T-helper 1 cell treated with Interleukin-12 subunit alpha and Interleukin-12 subunit beta and Interleukin-4 antibody, amounts not matched to agents 30 μg/mL and 1 μg/mL, for 36 hours (primary cell): ENCODE results near the gene STARD3.

Source experiments
- H3K27ac Mint-ChIP-seq: one replicate; pipeline ENCODE4 v1.8.0; 2021; ENCODE audit warnings: mild to moderate bottlenecking, mixed read lengths
- H3K27me3 Mint-ChIP-seq: one replicate; pipeline ENCODE4 v1.8.0; 2021; ENCODE audit warnings: low read depth, mixed read lengths
- H3K36me3 Mint-ChIP-seq: one replicate; pipeline ENCODE4 v1.8.0; 2021; ENCODE audit warnings: low read depth, mixed read lengths
- H3K4me1 Mint-ChIP-seq: one replicate; pipeline ENCODE4 v1.8.0; 2021; ENCODE audit warnings: low read depth, mixed read lengths
- H3K4me3 Mint-ChIP-seq: one replicate; pipeline ENCODE4 v1.8.0; 2021; ENCODE audit warnings: mild to moderate bottlenecking, moderate library complexity, mixed read lengths
- H3K9me3 Mint-ChIP-seq: one replicate; pipeline ENCODE4 v1.8.0; 2021; ENCODE audit warnings: mixed read lengths

Gene STARD3

DNA sequence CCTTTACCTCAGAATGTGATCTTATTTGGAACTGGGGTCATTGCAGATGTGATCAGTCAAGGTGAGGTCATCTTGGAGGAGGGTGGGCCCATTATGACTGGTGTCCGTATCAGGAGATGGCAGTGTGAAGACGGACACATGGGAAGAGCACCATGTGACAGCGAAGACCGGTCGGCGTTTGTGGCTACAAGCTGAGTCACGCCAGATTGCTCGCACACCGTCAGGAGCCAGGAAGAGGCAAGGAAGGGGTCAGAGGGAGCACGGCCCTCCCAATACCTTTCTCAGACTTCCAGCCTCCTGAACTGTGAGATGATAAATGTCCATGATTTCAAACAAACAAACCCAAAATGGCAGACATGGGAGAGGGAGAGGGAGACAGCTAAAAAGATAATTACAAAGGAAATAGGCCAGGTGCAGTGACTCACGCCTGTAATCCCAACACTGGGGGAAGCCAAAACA is 13.2 kb downstream of the STARD3 start:
- H3K4me3 Mint-ChIP-seq = no peak overlapping the region
- H3K4me1 Mint-ChIP-seq = peaks cover 13% of the 10 kb centered on the region
- peaks cover 5% of the 10 kb centered on the region for H3K36me3 Mint-ChIP-seq
- no peak overlapping the region for H3K27ac Mint-ChIP-seq
- no peaks in the 10 kb centered on the region for H3K27me3 Mint-ChIP-seq
- no peaks in the 10 kb centered on the region for H3K9me3 Mint-ChIP-seq

DNA sequence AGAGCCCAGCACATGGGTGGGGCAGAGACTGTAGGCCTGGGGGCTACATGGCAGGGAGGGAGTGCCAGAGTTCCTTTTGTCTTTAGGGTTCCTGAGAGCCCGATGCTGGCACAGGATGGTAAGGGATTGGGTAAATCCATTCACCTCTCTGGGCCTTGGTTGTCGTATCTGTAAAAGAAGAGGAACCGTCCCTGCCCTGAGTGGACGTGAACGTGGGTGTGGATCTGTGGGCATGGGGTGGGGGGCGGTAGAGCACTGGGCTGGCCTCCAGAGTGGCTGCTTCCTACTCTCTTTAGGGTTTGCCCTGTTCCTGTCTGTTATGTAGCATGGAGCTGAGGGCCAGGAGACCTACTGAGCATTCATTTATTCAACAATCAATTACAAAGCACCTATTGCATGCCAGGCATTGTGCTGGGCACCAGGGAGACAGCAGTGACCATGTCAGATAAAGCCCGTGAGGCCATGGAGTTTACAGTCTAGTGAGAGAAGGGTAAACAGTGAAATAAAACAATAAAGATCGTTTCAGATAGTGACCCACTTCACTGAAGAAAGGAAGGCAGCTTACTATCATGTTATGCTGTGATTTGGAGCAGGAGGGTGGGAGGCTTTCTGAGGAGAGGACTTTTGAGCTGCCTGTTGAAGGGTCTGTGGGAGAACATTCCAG is 15.1 kb downstream of the STARD3 start:
- no peaks in the 10 kb centered on the region for H3K9me3 Mint-ChIP-seq
- H3K4me1 Mint-ChIP-seq = peaks cover 17% of the 10 kb centered on the region
- peaks cover 8% of the 10 kb centered on the region for H3K36me3 Mint-ChIP-seq
- peak overlapping the region; percentile 21 for H3K27ac Mint-ChIP-seq
- no peak overlapping the region for H3K4me3 Mint-ChIP-seq
- H3K27me3 Mint-ChIP-seq = no peaks in the 10 kb centered on the region

DNA sequence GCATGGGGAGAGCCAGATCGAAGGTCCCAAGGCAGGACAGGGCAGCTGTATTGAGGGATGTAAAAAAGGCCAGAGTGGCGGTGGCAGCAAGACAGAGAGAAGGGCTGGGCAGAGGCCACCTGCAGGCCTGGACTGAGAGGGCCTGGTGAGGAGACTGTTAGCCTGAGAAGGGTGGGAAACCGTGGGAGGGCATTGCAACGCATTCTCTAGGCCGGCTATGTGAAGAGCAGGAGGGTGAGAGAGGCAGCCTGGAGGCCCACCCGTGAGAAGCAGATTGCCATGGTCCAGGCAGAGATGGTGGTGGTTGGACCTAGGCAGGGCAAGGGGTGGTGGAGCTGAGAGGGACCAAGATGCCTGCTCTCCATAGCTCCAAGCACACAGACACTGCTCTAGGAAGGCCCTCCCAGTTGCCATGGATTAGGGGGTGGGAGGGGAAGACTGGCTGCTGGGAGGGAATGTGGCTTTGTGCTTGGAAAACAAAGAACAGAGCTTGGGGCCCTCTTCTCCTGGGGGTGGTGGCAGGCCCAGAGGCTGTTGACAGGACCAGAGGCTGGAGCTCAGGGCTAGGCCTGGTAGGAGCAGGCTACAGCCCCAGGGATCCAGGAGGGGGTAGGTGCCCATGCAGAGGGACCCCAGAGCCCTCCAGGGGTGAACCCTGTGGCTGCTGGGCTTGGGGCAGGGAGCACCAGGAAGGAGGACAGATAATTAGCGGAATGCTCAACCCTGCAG is 15.8 kb downstream of the STARD3 start:
- Mint-ChIP-seq H3K27ac (no peak overlapping the region), H3K27me3 (no peaks in the 10 kb centered on the region), H3K4me1 (peaks cover 17% of the 10 kb centered on the region)

DNA sequence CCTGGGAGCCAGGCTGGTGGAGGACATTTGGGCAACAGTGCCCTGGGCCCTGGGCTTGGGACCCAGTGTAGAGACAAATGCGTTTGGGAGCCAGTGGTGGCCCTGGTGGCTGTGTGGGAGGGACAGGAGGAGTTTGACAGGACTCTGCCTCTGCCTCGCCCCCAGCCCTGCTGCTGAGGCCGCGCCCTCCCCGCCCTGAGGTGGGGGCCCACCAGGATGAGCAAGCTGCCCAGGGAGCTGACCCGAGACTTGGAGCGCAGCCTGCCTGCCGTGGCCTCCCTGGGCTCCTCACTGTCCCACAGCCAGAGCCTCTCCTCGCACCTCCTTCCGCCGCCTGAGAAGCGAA is 16.3 kb downstream of the STARD3 start:
- Mint-ChIP-seq H3K9me3 (no peaks in the 10 kb centered on the region), H3K4me3 (no peak overlapping the region), H3K27ac (no peak overlapping the region), H3K36me3 (peaks cover 8% of the 10 kb centered on the region), H3K4me1 (peaks cover 17% of the 10 kb centered on the region), H3K27me3 (no peaks in the 10 kb centered on the region)

More for the DNA sequence above, 15.8 kb downstream of the STARD3 start:
- Mint-ChIP-seq H3K9me3 (no peaks in the 10 kb centered on the region), H3K4me3 (no peak overlapping the region), H3K36me3 (peaks cover 8% of the 10 kb centered on the region)

DNA sequence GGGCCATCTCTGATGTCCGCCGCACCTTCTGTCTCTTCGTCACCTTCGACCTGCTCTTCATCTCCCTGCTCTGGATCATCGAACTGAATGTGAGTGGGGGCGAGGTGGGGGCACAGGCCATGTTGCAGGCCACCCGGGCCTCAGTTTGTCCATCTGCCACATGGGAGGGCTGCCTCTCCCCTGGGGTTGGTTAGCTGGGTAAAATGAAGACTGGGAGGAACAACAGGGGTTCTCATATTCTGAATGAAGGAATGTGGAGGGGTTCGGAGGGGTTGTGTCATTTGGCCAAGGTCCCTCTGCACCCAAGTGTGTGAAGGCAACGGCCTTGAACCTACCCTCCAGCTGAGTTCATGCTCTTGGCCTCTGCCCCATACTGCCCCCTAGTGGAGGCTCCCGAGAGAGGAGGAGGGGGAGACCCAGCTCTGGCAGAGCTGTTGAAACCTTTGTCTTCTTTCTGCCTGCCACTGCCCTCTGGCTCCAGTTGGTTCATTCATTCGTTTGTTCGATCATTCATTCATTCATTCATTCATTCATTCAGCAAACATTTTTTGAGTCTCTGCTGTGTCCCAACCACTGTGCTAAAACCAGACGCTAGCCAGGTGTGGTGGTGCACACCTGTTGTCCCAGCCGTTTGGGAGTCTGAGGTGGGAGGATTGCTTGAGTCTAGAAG is 16.9 kb downstream of the STARD3 start:
- no peaks in the 10 kb centered on the region for H3K9me3 Mint-ChIP-seq
- peaks cover 6% of the 10 kb centered on the region for H3K36me3 Mint-ChIP-seq
- peaks cover 17% of the 10 kb centered on the region for H3K4me1 Mint-ChIP-seq
- no peak overlapping the region for H3K4me3 Mint-ChIP-seq
- H3K27me3 Mint-ChIP-seq = no peaks in the 10 kb centered on the region
- peak overlapping the region; percentile 29 for H3K27ac Mint-ChIP-seq

DNA sequence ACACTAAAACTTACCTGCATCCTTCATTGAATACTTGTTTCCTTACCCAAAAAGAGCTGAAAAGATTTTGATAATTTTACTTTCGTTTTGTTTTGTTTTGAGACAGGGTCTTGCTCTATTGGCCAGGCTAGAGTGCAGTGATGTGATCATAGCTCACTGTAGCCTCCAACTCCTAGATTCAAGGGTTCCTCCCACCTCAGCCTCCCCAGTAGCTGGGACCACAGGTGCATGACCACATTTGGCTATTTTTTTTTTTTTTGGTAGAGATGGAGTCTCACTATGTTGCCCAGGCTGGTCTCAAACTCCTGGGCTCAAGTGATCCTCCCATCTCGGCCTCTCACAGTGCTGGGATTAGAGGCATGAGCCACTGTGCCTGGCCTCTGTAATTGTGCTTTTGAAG is 18.2 kb downstream of the STARD3 start:
- H3K4me3 Mint-ChIP-seq = no peak overlapping the region
- H3K36me3 Mint-ChIP-seq = peaks cover 6% of the 10 kb centered on the region
- peaks cover 17% of the 10 kb centered on the region for H3K4me1 Mint-ChIP-seq
- no peaks in the 10 kb centered on the region for H3K27me3 Mint-ChIP-seq
- no peak overlapping the region for H3K27ac Mint-ChIP-seq
- no peaks in the 10 kb centered on the region for H3K9me3 Mint-ChIP-seq

DNA sequence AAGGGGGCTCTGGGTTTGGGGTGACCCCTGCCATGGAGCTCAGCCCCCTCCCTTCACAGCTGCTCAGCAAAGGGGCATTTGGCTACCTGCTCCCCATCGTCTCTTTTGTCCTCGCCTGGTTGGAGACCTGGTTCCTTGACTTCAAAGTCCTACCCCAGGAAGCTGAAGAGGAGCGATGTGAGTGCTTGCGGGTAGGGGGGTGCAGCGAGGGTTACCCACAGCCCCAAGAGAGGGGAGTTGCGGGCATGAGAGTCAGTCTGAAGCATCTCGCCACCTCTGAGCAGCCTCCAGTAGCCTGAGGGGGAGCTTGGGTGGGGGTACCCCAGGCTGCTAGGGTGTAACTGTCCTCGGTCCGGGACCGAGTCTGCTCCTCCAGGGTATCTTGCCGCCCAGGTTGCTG is 21.4 kb downstream of the STARD3 start:
- no peak overlapping the region for H3K4me3 Mint-ChIP-seq
- peaks cover 16% of the 10 kb centered on the region for H3K4me1 Mint-ChIP-seq
- H3K27ac Mint-ChIP-seq = no peak overlapping the region
- no peaks in the 10 kb centered on the region for H3K27me3 Mint-ChIP-seq
- H3K9me3 Mint-ChIP-seq = no peaks in the 10 kb centered on the region
- H3K36me3 Mint-ChIP-seq = peaks cover 13% of the 10 kb centered on the region

DNA sequence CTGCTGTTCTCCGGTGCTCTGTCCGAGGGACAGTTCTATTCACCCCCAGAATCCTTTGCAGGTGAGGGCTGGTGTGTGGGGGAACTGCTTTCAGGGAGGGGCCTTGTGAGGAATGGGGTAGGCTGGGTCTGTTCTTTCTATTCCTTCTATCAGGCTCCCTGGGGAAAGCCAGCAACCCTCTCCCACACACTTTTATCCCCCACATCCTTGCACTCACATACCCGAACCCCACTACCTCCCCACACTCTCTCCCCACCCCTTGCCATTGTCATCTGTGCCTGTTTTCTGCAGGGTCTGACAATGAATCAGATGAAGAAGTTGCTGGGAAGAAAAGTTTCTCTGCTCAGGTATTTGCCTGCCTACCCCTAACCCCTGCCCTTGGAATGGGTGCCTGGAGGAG is 21.8 kb downstream of the STARD3 start:
- H3K27me3 Mint-ChIP-seq = no peaks in the 10 kb centered on the region
- H3K9me3 Mint-ChIP-seq = no peaks in the 10 kb centered on the region
- peaks cover 13% of the 10 kb centered on the region for H3K4me1 Mint-ChIP-seq
- no peak overlapping the region for H3K4me3 Mint-ChIP-seq
- H3K36me3 Mint-ChIP-seq = peaks cover 10% of the 10 kb centered on the region
- no peak overlapping the region for H3K27ac Mint-ChIP-seq

DNA sequence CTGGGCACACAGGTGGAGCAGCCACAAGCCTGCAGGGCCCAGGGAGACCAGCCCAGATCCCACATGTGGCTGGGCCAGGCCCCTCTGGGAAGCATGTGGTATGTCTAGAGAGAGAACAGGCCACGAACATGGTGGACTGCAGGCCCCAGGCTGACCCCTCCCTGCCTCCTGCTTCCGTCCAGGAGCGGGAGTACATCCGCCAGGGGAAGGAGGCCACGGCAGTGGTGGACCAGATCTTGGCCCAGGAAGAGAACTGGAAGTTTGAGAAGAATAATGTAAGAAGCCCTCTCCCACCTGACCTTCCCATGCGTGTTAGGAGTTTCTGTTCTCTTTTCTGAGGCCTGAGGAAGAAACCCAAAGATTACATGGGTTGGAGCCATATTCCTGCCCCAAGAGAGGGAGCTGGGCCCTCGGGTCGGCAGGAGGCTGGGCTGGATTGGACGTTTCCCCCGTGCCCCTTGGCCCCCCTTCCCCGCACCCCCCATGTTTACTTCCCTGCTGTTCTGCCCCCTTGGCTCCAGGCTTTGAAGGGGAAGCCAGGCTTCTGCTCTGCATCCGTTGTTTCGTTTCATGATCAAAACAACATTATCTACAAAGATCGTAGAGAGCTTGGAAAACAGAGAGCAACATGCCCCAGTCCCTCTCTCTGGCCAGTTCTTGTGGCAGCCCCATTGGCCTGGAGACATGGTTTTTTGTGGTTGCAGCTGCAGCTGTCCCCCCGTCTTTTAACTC is 22.5 kb downstream of the STARD3 start:
- H3K27ac Mint-ChIP-seq = no peak overlapping the region
- H3K4me1 Mint-ChIP-seq = peaks cover 12% of the 10 kb centered on the region
- no peaks in the 10 kb centered on the region for H3K9me3 Mint-ChIP-seq
- H3K27me3 Mint-ChIP-seq = no peaks in the 10 kb centered on the region
- H3K36me3 Mint-ChIP-seq = peaks cover 11% of the 10 kb centered on the region
- no peak overlapping the region for H3K4me3 Mint-ChIP-seq

DNA sequence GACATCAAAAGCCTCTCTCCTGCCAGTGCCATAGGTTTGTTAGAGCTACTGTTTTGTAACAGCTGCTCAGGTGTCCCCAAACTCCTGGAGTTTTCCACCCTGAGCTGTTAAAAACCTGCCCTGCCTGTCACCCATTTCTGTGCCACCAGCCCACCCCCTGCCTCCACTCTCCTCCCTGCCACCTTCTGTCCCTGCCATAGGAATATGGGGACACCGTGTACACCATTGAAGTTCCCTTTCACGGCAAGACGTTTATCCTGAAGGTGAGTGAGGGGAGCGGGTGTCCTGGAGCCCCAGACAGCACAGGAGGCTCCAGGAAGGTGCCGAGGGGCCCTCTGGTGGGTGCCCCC is 23.0 kb downstream of the STARD3 start:
- peaks cover under 1% of the 10 kb centered on the region for H3K27me3 Mint-ChIP-seq
- H3K4me1 Mint-ChIP-seq = peaks cover 8% of the 10 kb centered on the region
- H3K27ac Mint-ChIP-seq = no peak overlapping the region
- peaks cover 11% of the 10 kb centered on the region for H3K36me3 Mint-ChIP-seq
- no peaks in the 10 kb centered on the region for H3K9me3 Mint-ChIP-seq
- H3K4me3 Mint-ChIP-seq = no peak overlapping the region

DNA sequence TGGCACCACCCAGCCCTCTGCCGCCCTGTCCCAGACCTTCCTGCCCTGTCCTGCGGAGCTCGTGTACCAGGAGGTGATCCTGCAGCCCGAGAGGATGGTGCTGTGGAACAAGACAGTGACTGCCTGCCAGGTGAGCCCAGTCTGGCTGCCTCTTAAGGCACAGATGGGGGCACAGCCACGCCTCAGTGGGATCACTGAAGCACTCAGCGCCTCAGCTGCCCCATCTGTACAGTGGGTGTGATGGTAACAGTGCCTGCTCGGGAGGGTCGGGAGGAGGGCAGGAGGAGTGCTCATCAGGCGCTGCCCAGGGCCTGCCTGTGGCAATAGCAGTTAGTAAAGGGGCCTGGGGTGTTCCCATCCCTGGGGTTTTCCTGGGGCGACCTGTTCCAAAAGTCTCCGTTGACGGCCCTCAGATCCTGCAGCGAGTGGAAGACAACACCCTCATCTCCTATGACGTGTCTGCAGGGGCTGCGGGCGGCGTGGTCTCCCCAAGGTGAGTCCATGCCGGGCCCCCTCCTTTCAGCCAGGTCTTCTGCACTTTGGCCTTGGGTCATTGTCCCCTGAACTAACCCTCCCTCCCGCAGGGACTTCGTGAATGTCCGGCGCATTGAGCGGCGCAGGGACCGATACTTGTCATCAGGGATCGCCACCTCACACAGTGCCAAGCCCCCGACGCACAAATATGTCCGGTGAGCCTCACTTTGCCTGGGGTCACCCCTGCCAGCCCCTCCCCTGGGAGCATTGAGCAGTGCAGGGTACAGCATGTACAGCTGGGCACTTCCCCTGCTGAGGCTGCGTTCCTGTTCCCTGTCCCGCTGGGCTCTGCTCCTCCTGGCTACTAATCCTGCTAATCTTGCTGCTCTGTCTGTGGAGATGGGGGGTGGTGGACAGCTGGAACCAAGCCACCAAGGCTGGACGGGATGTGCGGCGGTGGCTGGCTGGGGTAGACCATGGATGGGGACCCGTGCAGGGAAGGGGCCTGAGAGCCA is 23.7 kb downstream of the STARD3 start:
- Mint-ChIP-seq H3K4me3 (no peak overlapping the region), H3K27ac (no peak overlapping the region), H3K9me3 (no peaks in the 10 kb centered on the region), H3K27me3 (peaks cover 6% of the 10 kb centered on the region), H3K4me1 (peaks cover 2% of the 10 kb centered on the region), H3K36me3 (peaks cover 9% of the 10 kb centered on the region)

DNA sequence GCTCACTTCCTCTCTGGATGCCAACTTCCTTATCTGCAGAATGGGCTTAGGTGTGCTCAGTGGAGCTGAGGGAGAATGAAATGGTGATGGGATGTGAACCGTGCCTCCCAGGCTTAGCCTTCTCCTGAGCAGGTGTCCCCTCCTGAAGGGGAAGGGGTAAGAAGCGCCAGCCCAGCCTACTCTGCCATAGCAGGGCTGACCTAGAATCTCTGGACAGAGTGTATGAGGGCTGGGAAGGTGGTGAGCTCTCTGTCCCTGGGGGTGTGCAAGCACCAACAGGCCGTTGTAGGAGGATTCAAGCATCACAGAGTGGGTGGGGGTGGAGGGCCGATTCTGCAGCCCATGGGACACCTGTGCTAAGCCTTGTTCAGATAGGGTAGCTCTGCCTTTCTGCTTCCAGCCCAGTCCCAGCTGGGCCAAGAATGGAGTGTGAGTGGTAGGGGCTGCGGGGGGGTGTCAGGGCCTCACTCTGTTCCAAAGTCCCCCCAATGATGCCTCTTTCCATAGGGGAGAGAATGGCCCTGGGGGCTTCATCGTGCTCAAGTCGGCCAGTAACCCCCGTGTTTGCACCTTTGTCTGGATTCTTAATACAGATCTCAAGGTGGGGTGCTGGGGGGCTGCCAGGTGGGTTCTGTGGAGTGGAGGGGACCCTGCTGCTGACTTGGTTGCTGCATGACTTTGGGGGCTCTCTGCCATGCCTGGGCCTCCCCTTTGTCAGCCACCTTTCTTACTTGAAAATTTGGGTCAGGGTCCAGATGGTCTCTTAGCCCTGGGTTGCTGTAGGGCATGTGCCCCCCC is 25.0 kb downstream of the STARD3 start:
- Mint-ChIP-seq H3K9me3 (no peaks in the 10 kb centered on the region), H3K27ac (no peak overlapping the region), H3K27me3 (peaks cover 16% of the 10 kb centered on the region), H3K4me1 (peaks cover 2% of the 10 kb centered on the region), H3K4me3 (no peak overlapping the region), H3K36me3 (peaks cover 9% of the 10 kb centered on the region)
